ENCODE data around the gene CCDC88C.

- TF ChIP-seq POLR2A (IDR thresholded peaks at IDR 0.05) (no peak), EP300 (IDR thresholded peaks at IDR 0.05) (no peak)
Observed at GRCh38 chr14:91307652-91308051, 110.0 kb downstream of the CCDC88C start.
